Fibroblast of skin of scalp (primary cell): ENCODE results near the gene FAM181A. TPM values are rescaled to one million over a fixed set of nuclear protein-coding genes. Genes with fewer than 3 reads are reported as not detected.

Source experiments
- DNase-seq: peaks from one replicate; pipeline ENCODE4 v3.0.0-alpha.2; 2013
- polyA plus RNA-seq, 2 experiments: library from polyadenylated mRNA; unstranded; fragments of 120-200 nt; gene quantifications; one replicate each; pipeline ENCODE4 v1.2.1, GENCODE V29; 2013; ENCODE audit not compliant: insufficient read length in 2 of 2

The FAM181A gene
- not detected for polyA plus RNA-seq (2013, experiment 1 of 2; ENCODE audit: insufficient read length)
- not detected for polyA plus RNA-seq (2013, experiment 2 of 2; ENCODE audit: insufficient read length)

DNA sequence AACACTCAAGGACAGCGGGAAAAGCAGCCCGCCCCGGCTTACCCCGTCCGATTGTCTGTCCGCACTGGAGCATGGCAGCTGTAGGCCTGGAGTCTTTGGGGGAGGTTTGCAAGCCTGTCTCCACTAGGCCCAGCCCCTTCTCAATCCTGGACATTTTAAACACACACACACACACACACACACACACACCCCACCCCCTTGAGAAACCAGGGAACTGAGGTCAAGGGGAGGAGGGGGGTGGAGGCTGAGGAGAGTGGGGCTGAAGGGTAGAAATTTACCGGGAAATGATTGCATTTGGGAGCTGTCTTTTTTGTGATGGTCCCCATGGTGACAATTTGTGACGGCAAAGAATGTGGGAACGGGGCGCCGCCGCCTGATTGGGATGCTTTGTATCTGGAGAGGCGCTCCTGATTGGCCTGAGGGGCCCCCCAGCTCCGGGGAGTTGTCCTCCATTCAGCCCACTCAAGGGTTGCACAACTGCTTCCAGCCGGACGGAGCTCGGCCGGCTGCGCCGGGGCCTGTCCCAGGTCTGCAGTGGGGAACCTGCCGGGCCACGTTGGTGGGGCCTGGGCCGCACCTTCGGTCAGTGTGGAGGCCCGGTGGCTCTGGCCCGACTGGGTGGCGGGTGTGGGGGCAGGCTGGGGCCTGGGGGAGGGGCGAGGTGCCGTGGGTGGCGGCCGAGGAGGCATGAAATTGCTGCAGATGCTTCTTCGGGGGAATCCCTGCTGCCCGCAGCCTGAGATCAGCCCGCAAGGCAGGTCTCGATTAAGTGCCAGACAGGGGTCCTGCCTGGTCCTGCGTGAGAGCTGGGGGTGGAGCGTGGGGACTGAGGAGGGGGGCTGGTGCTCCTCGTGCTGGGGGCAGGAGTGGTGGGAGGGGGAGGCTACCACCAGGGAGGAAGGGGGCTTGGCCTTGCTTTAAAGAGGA, at the start of gene FAM181A:
Gene FAM181A (plus strand): TSS at position 472 of the 927 bp plus-strand sequence. CDS start 942 bp downstream, outside the sequence.
- no peak for DNase-seq

DNA sequence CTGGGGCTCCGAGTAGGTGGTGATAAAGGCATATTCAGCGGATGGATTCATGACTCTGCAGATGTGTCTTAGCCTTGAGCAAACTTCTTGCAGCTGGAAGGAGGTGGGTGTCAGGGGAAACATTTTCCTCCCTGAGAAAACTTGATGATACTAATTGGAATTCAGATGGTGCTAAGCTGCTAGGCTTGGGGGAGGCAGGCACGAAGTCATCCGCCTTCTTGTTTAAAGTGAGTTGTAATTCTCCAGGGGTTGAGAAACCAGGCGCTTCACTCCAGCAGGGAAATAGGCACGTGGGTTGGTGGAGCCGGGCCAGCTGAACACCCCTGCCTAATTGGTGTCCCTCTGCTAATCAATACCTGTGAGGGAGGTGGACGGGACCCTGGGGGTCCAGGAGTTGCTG, 48.9 kb upstream of the FAM181A start:
- DNase-seq = no peak

DNA sequence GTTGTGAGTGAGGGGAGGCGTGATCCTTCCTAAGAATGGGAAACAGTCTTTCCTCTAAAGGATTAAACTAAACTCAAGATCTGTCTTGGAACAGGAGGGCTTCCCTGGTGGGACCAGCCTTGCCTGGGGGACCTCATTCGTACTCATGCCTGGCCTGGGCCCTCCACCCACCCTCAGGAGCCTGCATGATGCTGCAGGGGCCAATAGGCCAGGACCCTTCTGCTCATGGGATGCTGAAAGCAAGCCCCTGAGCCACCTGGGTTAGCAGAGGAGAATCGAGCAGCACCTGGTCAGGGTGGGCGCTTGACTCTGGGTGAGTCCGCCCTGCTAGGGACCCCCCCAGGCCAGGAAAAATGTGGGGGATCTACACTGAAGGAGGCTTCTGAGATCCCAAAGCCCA, 48.3 kb upstream of the FAM181A start:
- DNase-seq = no peak

- DNase-seq = no peak
These were observed 47.7 kb upstream of the FAM181A start for GRCh38 chr14:93879362-93879983.

DNA sequence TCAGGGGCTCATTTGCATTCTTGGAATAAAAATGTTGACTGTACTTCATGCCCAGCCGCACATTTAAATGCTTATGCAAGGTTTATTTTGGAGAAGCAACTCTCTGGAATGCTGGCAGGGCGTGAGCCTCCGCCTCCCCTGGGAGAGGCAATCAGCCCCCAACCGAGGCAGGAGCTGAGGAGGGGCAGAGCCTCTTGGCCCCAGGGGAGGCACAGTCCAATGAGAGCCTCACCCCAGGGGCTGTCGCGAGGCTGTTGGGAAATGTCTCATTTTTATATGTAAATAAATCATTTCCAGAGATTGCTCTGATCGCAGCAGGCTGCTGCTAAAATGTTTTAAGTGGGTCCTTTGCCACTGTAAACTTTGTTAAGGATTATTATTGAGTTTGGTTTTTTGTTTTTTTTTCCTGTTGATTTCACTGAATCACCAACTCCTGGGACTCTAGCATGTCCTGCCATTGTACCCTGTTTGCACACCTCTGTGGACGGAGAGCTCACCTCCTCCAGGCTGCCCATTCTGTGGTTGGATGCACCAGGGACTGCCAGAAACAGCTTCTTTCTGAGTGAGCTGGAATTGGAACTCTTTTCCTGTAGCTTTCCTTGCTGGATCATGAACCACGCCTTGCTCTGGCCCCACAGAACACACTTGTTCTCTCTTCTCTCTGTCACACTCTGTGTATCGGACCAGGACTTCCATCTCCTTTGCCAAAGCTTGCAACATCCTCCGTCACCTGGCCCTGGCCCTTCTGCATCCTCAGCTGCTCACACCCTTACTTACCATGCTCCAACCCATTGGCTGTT, 46.9 kb upstream of the FAM181A start:
- DNase-seq = peak; percentile 89

DNA sequence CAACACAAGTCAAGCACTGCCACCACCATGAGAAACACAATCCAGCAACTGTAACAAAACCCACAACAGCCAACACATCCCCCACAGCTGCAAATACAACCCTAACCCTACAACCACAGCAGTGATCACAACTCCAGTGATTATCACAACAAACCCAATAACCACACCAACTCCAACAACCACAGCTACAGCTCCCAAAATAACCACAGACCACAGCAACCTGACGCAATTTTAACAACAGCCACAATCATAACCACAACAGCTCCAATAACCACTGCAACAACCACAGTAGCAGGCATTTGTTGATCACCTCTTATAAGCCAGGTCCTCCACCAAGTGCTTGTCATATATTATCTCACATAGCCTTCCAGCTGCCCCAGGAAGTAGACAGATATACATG, 42.2 kb upstream of the FAM181A start:
- DNase-seq = no peak

DNA sequence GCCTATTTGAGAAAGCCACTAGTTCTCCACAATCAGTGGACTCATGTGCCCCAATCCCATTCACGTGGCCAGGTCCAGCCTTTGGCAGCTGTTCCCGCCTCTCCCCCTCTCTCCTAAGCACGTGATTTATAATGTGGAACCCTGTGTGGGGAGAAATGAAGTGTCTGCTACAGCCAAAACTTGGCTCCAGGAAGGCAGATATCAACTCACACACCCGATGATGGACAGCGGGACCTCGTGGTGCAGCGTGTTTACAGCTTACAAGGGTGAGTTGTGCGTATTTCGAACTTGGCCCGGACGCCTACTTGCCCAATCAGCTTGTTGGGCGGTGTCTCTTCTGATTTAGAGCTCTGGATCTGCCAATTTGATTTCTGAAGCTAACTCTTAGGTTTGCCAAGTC, 38.1 kb upstream of the FAM181A start:
- DNase-seq = no peak

- DNase-seq = no peak
These were observed 37.2 kb upstream of the FAM181A start for GRCh38 chr14:93889739-93890483.

DNA sequence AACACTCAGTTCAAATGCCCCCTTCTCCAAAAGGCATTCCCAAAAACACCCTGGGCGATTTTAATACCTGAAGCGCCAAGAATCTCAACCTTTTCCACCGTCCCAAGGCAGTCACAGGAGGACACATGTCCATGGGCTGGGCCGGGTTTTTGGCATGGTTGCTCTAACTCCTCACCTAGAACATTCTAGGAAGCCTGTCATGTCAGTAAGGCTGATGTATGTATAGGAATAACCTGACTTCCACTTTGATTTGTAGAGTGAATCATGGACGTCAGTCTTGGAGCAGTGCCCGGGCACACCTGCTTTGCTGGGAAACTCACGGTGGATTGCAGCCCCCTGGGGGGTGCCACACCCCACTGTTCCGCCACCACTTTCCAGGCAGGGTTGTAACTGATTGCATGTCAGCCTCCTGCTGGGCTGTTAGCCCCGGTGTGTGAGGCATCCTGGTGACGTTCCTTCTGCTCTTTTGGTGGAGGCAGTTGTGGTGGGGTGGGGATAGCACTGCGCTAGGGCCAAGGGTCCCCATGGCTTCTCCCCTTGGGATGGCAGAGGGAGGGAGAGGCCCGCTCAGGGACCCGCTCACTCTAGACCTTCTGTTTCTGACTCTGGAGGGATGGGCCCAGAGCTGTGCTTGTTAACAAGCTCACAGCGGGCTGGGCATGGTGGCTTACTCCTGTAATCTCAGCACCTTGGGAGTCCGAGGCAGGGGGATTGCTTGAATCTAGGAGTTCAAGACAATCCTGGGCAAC, 35.2 kb upstream of the FAM181A start:
- DNase-seq = no peak

- no peak for DNase-seq
These were observed 34.7 kb upstream of the FAM181A start for GRCh38 chr14:93892505-93892839.

DNA sequence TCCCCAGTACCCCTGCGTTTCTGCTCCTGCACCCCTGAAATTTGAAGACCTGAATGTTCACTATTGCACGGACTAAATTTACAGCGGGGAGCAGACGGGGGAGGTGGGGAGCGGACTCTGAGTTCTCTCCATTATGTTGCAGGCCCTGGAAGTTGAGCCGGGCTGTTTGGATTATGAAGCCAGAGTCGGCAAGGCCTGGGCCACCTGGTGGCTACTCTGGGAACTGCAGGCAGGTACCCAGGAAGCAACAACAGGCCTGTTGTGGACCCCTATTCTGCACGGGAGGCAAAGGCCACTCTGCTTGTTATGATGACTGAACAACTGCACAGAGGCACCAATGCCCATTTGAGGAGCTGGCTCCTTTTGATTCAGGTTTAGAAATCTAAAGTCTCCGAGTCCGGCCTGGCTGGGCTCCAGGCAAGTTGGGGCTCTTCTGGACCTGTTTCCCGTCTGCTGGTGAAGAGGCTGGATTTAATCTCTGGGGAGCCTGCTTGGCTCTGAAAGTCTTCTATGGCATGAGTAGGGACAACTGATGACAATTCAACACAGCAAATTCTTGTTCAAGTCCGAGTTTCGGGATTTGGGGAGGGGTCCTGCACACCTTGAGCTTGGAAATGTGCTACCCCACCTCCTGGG, 34.1 kb upstream of the FAM181A start:
- peak; percentile 60 for DNase-seq

DNA sequence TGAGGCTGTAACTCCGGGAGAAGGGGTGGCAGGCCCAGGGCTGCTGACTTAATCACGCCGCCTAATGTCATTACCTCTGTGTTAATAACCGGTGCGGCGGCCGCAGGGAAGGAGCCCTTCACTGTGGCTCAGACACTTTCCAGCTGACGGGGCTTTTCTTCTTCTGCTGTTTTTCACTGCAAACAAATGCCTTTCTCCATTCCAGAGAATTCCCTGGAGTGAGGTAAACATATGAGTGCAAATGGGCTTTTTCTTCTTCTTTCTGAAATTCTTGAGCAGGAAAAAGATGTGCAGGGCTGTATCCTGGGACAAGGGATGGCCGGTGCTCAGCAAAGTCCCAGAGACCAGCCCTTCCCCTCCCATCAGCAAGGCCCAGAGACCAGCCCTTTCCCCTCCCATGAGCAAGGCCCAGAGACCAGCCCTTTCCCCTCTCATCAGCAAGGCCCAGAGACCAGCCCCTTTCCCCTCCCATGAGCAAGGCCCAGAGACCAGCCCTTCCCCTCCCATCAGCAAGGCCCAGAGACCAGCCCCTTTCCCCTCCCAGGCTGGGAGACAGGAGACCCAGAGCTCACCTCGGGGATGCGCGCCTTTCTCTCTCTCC, 33.4 kb upstream of the FAM181A start:
- peak; percentile 7 for DNase-seq

DNA sequence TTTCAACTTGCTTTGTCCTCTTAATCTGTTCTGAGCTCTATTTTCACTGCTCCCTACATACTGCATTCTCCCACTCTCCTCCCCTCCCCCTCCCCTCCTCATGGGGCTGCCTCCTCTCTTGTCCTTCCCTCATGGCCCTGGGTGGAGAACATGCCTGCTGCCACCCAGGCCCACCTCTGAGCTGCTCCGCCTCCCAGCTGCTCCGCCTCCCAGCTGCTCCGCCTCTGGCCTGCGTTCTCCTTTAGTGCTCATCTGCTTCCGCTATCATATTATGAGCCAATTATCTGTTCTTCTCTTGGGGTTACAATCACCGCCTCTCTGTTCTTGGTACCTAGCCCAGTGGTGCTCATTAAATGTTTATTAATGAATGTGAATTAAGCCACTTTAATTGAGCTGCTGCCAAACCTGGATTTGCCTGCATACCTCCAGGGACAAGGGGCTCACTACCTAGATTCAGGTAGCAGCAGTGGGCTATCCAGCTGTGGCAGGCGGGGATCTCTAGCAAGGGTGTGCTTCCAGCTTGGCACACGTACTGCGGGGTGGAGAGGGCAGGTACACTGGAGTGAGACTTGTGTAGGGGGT, 32.0 kb upstream of the FAM181A start:
- DNase-seq = no peak

GRCh38 chr14:93897476-93897845, 29.7 kb upstream of the FAM181A start:
- DNase-seq = no peak

DNA sequence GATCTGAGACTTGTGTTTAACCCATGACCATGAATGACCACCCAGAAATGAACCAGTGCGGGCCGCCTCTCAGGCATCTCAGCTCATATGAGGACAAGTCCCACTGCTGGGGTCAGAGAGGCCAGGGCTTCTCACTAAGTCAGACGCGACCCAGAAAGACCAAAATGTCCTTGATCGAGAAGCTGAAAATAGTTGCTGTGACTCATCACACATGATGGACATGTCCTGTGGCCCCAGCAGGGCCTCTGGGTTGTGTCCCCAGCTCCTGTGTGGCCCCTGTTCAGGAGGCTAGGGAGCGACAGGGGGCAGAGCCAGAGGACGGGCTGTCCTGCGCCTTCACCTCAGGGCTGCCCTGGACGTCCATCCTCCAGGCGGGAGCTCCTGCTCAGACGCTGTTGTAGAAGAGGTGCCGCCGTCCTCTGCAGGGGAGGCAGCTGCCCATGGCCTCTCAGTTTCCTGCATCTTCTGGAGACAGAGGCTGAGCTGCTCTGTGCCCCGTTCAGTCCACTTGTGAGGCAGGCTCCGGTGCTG, 29.0 kb upstream of the FAM181A start:
- no peak for DNase-seq

DNA sequence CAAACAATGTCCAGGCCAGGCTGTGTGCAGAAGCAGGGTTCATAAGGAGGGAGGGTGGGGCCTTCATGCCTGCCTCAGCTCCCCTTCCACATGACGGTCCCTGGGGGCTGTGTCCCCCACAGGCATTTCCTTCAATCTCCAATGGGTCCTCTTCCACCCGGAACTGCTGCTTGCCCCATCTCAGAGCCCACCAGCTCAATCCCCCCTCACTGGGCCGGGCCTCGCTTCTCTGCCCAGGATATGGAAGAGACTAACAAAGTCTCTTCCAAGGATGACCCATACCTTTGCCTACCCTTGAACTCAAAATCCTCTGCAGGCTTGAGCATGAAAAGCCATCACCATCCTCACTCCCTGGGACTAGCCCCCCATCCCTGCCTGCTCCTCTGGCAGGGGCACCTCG, 28.4 kb upstream of the FAM181A start:
- no peak for DNase-seq

DNA sequence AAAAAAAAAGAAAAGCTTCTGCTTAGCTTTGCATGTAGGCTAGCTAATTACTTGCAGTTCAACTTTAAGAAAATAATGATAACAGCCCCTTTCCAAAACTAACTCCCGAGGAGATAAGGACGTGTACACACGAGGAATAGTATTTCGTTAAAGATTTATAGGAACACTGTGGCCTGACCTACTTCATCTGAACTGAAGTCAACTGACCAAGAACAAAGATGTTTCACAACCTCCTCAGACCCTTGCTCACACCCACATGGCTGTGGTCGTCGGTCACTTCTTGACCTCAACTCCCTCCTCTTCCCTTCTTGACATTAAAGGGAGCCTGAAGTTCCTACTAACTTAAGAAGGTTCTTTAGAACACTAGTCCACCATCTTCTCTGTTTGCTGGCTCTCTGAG, 25.3 kb upstream of the FAM181A start:
- DNase-seq = no peak

DNA sequence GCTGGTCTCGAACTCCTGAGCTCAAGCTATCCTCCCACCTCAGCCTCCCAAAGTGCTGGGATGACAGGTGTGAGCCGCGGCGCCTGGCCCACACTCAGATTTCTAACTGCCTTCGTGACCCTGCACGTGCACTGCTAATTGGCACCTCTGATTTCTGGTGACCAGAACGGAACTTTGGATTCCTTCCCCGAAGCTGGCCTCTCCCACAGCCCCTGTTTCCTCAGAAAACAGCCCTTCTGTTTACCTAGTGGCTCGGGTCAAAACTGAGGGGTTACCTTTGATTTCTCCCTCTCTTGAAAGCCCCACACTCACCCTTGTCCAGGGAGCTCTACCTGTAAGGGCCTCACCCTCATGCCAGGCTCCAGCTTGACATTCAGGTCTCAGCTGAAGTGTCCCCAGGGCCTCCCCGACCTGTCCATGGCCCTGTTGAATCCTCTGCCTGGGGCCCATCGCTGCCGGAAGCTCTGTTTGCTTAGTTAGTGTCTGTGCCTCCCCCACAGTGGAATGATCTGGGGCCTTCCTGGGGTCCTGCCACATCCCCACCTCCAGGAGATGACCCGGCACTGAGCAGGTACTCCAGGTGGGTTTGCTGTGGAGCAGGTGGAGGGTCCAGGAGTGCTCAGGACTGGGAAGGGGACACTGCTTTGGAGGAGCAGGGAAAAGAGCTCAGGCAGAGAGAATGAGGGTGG, 24.4 kb upstream of the FAM181A start:
- no peak for DNase-seq
